Tibial artery (tissue), 4 donors: Measurements from ENCODE around the gene TLCD3A.

Experiments used
- DNase-seq, 2 donors: peaks; one replicate each; pipeline ENCODE4 v3.0.0-alpha.2; 2019
- H3K27ac ChIP-seq, 2 donors: fragments of 200-600 bp; sonication (generic) in 1 of 2; 1 replicate in 1 of 2; 2 replicates in 1 of 2; pipeline ENCODE4 v1.5.1; 2018 to 2019; ENCODE audit warnings: mild to moderate bottlenecking in 1 of 2
- H3K27me3 ChIP-seq, 2 donors: fragments of 200-600 bp; sonication (generic) in 1 of 2; one replicate each; pipeline versions ENCODE4 v1.5.1 to v1.6.0; 2016 to 2019
- H3K36me3 ChIP-seq, 3 donors: fragments of 200-600 bp; sonication (generic) in 2 of 3; one replicate each; pipeline ENCODE4 v1.5.1; 2016 to 2019; ENCODE audit warnings: mild to moderate bottlenecking in 2 of 3
- H3K4me1 ChIP-seq, 4 donors: fragments of 200-600 bp; sonication (generic) in 2 of 4; 1 replicate in 3 of 4; 2 replicates in 1 of 4; pipeline ENCODE4 v1.5.1; 2016 to 2019
- H3K4me3 ChIP-seq, 2 donors: fragments of 200-600 bp; sonication (generic) in 1 of 2; 1 replicate in 1 of 2; 2 replicates in 1 of 2; pipeline ENCODE4 v1.5.1; 2018 to 2019; ENCODE audit warnings: mild to moderate bottlenecking in 2 of 2
- H3K9me3 ChIP-seq, 3 donors: fragments of 200-600 bp; sonication (generic) in 1 of 3; one replicate each; pipeline ENCODE4 v1.5.1; 2016 to 2019
- CTCF ChIP-seq, 2 experiments: fragments of 200-600 bp in 1 of 2; fragments of 450-650 bp in 1 of 2; IDR thresholded peaks; one replicate each; pipeline ENCODE4 v1.5.1; 2017 to 2019; ENCODE audit warnings: antibody characterized with exemption in 2 of 2, mild to moderate bottlenecking in 1 of 2, moderate library complexity in 1 of 2
- intact Hi-C: fragments of 100-400 bp; cut with DNase I; formaldehyde crosslinking; loops from one replicate; pipeline ENCODE4 v1.15.0; 2023; ENCODE audit warnings: low total_unique reads

TLCD3A gene

GRCh38 chr17:720706-721539, 11.5 kb upstream of the TLCD3A start:
- intact Hi-C loops, result no loop called here
- no peak overlapping the region for H3K27ac ChIP-seq

GRCh38 chr17:721540-721937, 10.9 kb upstream of the TLCD3A start:
- Histone ChIP-seq H3K27me3 (no peaks in the 10 kb centered on the region), H3K4me3 (no peak overlapping the region), H3K27ac (no peak overlapping the region), H3K9me3 (no peaks in the 10 kb centered on the region), H3K4me1 (peaks cover 0 to 3% (median 0%) of the 10 kb centered on the region in 4 donors), H3K36me3 (no peaks in the 10 kb centered on the region)
- intact Hi-C loops, result no loop called here
- DNase-seq, result no peak
- TF ChIP-seq CTCF (IDR thresholded peaks at IDR 0.05), result no peak

More at GRCh38 chr17:720706-721539, 11.5 kb upstream of the TLCD3A start:
- Histone ChIP-seq H3K4me3 (no peak overlapping the region), H3K36me3 (no peaks in the 10 kb centered on the region), H3K27me3 (no peaks in the 10 kb centered on the region), H3K9me3 (no peaks in the 10 kb centered on the region), H3K4me1 (peaks cover 0 to 10% (median 0%) of the 10 kb centered on the region in 4 donors)
- no peak for DNase-seq
- no peak for TF ChIP-seq CTCF (IDR thresholded peaks at IDR 0.05)

GRCh38 chr17:725084-725483, 7.3 kb upstream of the TLCD3A start:
- no peak for TF ChIP-seq CTCF (IDR thresholded peaks at IDR 0.05)
- H3K4me1 ChIP-seq, result no peaks in the 10 kb centered on the region
- no peak for DNase-seq
- H3K4me3 ChIP-seq, result no peak overlapping the region
- no peak overlapping the region for H3K27ac ChIP-seq
- intact Hi-C loops, result no loop called here
- no peaks in the 10 kb centered on the region for H3K27me3 ChIP-seq
- no peaks in the 10 kb centered on the region for H3K9me3 ChIP-seq
- no peaks in the 10 kb centered on the region for H3K36me3 ChIP-seq

GRCh38 chr17:725746-726145, 6.7 kb upstream of the TLCD3A start:
- intact Hi-C loops, result no loop called here
- H3K27me3 ChIP-seq, result no peaks in the 10 kb centered on the region
- H3K36me3 ChIP-seq, result no peaks in the 10 kb centered on the region
- H3K9me3 ChIP-seq, result no peaks in the 10 kb centered on the region
- DNase-seq, result no peak
- H3K4me3 ChIP-seq, result no peak overlapping the region
- H3K27ac ChIP-seq, result no peak overlapping the region
- TF ChIP-seq CTCF (IDR thresholded peaks at IDR 0.05), result no peak
- H3K4me1 ChIP-seq, result no peaks in the 10 kb centered on the region

GRCh38 chr17:726271-726919, 6.0 kb upstream of the TLCD3A start:
- Histone ChIP-seq H3K36me3 (no peaks in the 10 kb centered on the region), H3K27me3 (no peaks in the 10 kb centered on the region), H3K4me3 (no peak overlapping the region), H3K9me3 (no peaks in the 10 kb centered on the region), H3K4me1 (peaks cover 0 to 5% (median 0%) of the 10 kb centered on the region in 4 donors), H3K27ac (no peak overlapping the region)
- TF ChIP-seq CTCF (IDR thresholded peaks at IDR 0.05), result no peak
- no peak for DNase-seq
- intact Hi-C loops, result no loop called here
